ENCODE data around the gene OGFOD3.
"Not testable (repeated sequence)": the region's sequence is repeated elsewhere in the genome, so short reads cannot be mapped to it uniquely, and the experiment has no call there.

- TF ChIP-seq CTCF (IDR thresholded peaks at IDR 0.05); EZH2 (IDR thresholded peaks at IDR 0.05; ENCODE audit: borderline replicate concordance, insufficient read depth, low read depth, low read length, poor library complexity, severe bottlenecking): not testable (repeated sequence)
These were observed 45.3 kb downstream of the OGFOD3 start for GRCh38 chr17:82373072-82373452.
